H1 (cell line): Measurements from ENCODE around the gene AIF1. TPM values are rescaled to one million over a fixed set of nuclear protein-coding genes. Genes with fewer than 3 reads are reported as not detected.

ENCODE experiments used
- CTCF ChIA-PET: fragments of 300-600 bp; sonication (Branson Sonifier 250); formaldehyde crosslinking; loops from one replicate; lab custom pipeline; 2021; ENCODE audit not compliant: partially characterized antibody; lab: Charles Lee
- POLR2A ChIA-PET: fragments of 300-600 bp; sonication (Branson Sonifier 250); formaldehyde crosslinking; loops from one replicate; lab custom pipeline; 2021; ENCODE audit warnings: inconsistent platforms; ENCODE audit not compliant: partially characterized antibody; lab: Charles Lee
- DNase-seq, 2 experiments: peaks; one replicate each; pipeline versions ENCODE4 v3.0.0 to v3.0.0-alpha.2; 2010 to 2022; ENCODE audit warnings: low spot score in 2 of 2, low read depth in 1 of 2, mixed read lengths in 1 of 2
- FAIRE-seq: peaks from 2 replicates; lab custom pipeline; 2011; peaks lifted over from hg19 to GRCh38; lab: Jason Lieb, UNC
- H2AFZ ChIP-seq: 2 replicates; pipeline ENCODE4 v1.8.1; 2012; ENCODE audit warnings: low read length, inconsistent platforms
- H2AK5ac ChIP-seq: 2 replicates; pipeline ENCODE4 v1.6.1; 2013; ENCODE audit warnings: low read depth, low read length
- H2BK120ac ChIP-seq: replicated peaks from 2 replicates; pipeline ENCODE3; 2013; ENCODE audit warnings: low read depth, low read length, inconsistent platforms
- H2BK12ac ChIP-seq: 2 replicates; pipeline ENCODE4 v1.6.1; 2013; ENCODE audit warnings: low read depth, low read length
- H2BK15ac ChIP-seq: 2 replicates; pipeline ENCODE4 v1.6.1; 2013; ENCODE audit warnings: low read length
- H2BK20ac ChIP-seq: 2 replicates; pipeline ENCODE4 v1.6.1; 2013; ENCODE audit warnings: low read length
- H2BK5ac ChIP-seq: 2 replicates; pipeline ENCODE4 v1.6.1; 2013; ENCODE audit warnings: low read depth, low read length
- H3K14ac ChIP-seq: 2 replicates; pipeline ENCODE4 v1.6.1; 2013; ENCODE audit warnings: inconsistent platforms; ENCODE audit not compliant: insufficient read length
- H3K18ac ChIP-seq: 2 replicates; pipeline ENCODE4 v1.6.1; 2013; ENCODE audit warnings: low read length; ENCODE audit errors: extremely low read depth
- H3K23ac ChIP-seq: 2 replicates; pipeline ENCODE4 v1.6.1; 2013; ENCODE audit warnings: inconsistent platforms; ENCODE audit not compliant: insufficient read length
- H3K23me2 ChIP-seq: 2 replicates; pipeline ENCODE4 v1.6.1; 2013; ENCODE audit warnings: low read depth, low read length
- H3K27ac ChIP-seq: 2 replicates; pipeline ENCODE4 v1.6.1; 2011; ENCODE audit warnings: low read depth, low read length, inconsistent platforms
- H3K27me3 ChIP-seq, 4 experiments: replicated peaks in 1 of 4; 1 replicate in 1 of 4; 2 replicates in 3 of 4; pipeline versions ENCODE4 v1.6.1 to v1.8.1; 2011 to 2013; ENCODE audit warnings: low read length in 3 of 4, mild to moderate bottlenecking in 3 of 4, inconsistent platforms in 2 of 4, mixed read lengths in 2 of 4, moderate library complexity in 1 of 4; ENCODE audit not compliant: control insufficient read depth in 3 of 4, insufficient read depth in 3 of 4; ENCODE audit errors: extremely low read depth in 1 of 4
- H3K36me3 ChIP-seq, 4 experiments: 2 replicates each; pipeline versions ENCODE4 v1.6.1 to v1.8.1; 2011 to 2013; ENCODE audit warnings: mild to moderate bottlenecking in 4 of 4, low read length in 3 of 4, moderate library complexity in 2 of 4, control low read depth in 1 of 4, inconsistent platforms in 1 of 4; ENCODE audit not compliant: insufficient read depth in 4 of 4, control insufficient read depth in 2 of 4
- H3K4ac ChIP-seq: replicated peaks from 2 replicates; pipeline ENCODE3; 2013; ENCODE audit warnings: low read length, low read depth, mixed read lengths, inconsistent platforms; ENCODE audit not compliant: insufficient read length
- H3K4me1 ChIP-seq, 4 experiments: replicated peaks in 1 of 4; 1 replicate in 1 of 4; 2 replicates in 3 of 4; pipeline versions ENCODE4 v1.6.1 to v1.8.1; 2011 to 2013; ENCODE audit warnings: low read length in 3 of 4, inconsistent platforms in 2 of 4, mixed read lengths in 1 of 4; ENCODE audit not compliant: insufficient read depth in 4 of 4, control insufficient read depth in 3 of 4
- H3K4me2 ChIP-seq, 2 experiments: 2 replicates each; pipeline versions ENCODE4 v1.6.1 to v1.8.1; 2011 to 2013; ENCODE audit warnings: low read depth in 2 of 2, low read length in 2 of 2, control low read depth in 1 of 2, inconsistent platforms in 1 of 2, mild to moderate bottlenecking in 1 of 2; ENCODE audit not compliant: insufficient read depth in 1 of 2
- H3K4me3 ChIP-seq, 4 experiments: fragments of 200-600, 300-600 bp in 1 of 4; sonication (generic), shearing (Covaris generic), sonication (Bioruptor Twin) in 1 of 4; 2 replicates each; pipeline versions ENCODE4 v1.5.1 to v1.8.1; 2011 to 2016; ENCODE audit warnings: low read length in 4 of 4, low read depth in 3 of 4, control low read depth in 2 of 4, inconsistent platforms in 2 of 4, mild to moderate bottlenecking in 2 of 4, mixed read lengths in 1 of 4, moderate library complexity in 1 of 4; ENCODE audit not compliant: insufficient read depth in 2 of 4; ENCODE audit errors: extremely low read depth in 1 of 4
- H3K56ac ChIP-seq: replicated peaks from 2 replicates; pipeline ENCODE3; 2013; ENCODE audit warnings: low read depth, mild to moderate bottlenecking, mixed read lengths, low read length, inconsistent platforms; ENCODE audit not compliant: insufficient read length
- H3K79me1 ChIP-seq: 2 replicates; pipeline ENCODE4 v1.6.1; 2013; ENCODE audit warnings: low read depth, low read length, control low read depth
- H3K79me2 ChIP-seq, 2 experiments: 2 replicates each; pipeline versions ENCODE4 v1.6.1 to v1.8.1; 2012 to 2013; ENCODE audit warnings: low read length in 2 of 2, mild to moderate bottlenecking in 2 of 2, inconsistent platforms in 1 of 2; ENCODE audit not compliant: insufficient read depth in 2 of 2, control insufficient read depth in 1 of 2
- H3K9ac ChIP-seq, 4 experiments: replicated peaks in 1 of 4; 1 replicate in 1 of 4; 2 replicates in 3 of 4; pipeline versions ENCODE4 v1.6.1 to v1.8.1; 2011 to 2013; ENCODE audit warnings: low read depth in 3 of 4, low read length in 3 of 4, control low read depth in 2 of 4, mild to moderate bottlenecking in 2 of 4, moderate library complexity in 2 of 4, inconsistent platforms in 1 of 4; ENCODE audit errors: extremely low read depth in 1 of 4
- H3K9me3 ChIP-seq, 2 experiments: 2 replicates each; pipeline versions ENCODE4 v1.6.1 to v1.8.1; 2012 to 2013; ENCODE audit warnings: mild to moderate bottlenecking in 2 of 2, moderate library complexity in 2 of 2, control low read depth in 1 of 2, inconsistent platforms in 1 of 2, low read depth in 1 of 2, low read length in 1 of 2, mixed read lengths in 1 of 2; ENCODE audit not compliant: insufficient read depth in 2 of 2
- H4K20me1 ChIP-seq, 2 experiments: replicated peaks in 1 of 2; 2 replicates each; pipeline versions ENCODE3 to v1.8.1; 2011 to 2013; ENCODE audit warnings: inconsistent platforms in 2 of 2, low read length in 2 of 2, mild to moderate bottlenecking in 1 of 2; ENCODE audit not compliant: insufficient read depth in 2 of 2, control insufficient read depth in 1 of 2
- H4K5ac ChIP-seq: 2 replicates; pipeline ENCODE4 v1.6.1; 2013; ENCODE audit warnings: low read length, low read depth, mixed read lengths, inconsistent platforms; ENCODE audit not compliant: insufficient read length
- H4K8ac ChIP-seq: 2 replicates; pipeline ENCODE4 v1.8.0; 2013; ENCODE audit warnings: mild to moderate bottlenecking, moderate library complexity, low read length, inconsistent platforms; ENCODE audit not compliant: insufficient read depth; ENCODE audit errors: extremely low read depth
- H4K91ac ChIP-seq: replicated peaks from 2 replicates; pipeline ENCODE3; 2013; ENCODE audit warnings: low read length, mixed read lengths, inconsistent platforms; ENCODE audit not compliant: insufficient read length
- CHD2 ChIP-seq: IDR thresholded peaks from 2 replicates; pipeline ENCODE4 v1.6.1; 2012; ENCODE audit warnings: low read length, improper control_type of control experiment
- CTBP2 ChIP-seq: IDR thresholded peaks from 2 replicates; pipeline ENCODE4 v1.7.0; 2011; ENCODE audit warnings: borderline replicate concordance, mild to moderate bottlenecking, moderate library complexity, mixed read lengths, low read length; ENCODE audit not compliant: insufficient read depth, insufficient read length
- GTF2F1 ChIP-seq: IDR thresholded peaks from 2 replicates; pipeline ENCODE4 v1.6.1; 2012; ENCODE audit warnings: low read depth, low read length, improper control_type of control experiment, borderline replicate concordance
- KDM4A ChIP-seq: IDR thresholded peaks from one replicate; pipeline ENCODE4 v1.7.1; 2012; ENCODE audit warnings: low read depth, mild to moderate bottlenecking, moderate library complexity, low read length, inconsistent platforms; ENCODE audit not compliant: severe bottlenecking
- KDM5A ChIP-seq: fragments of 200-600 bp; IDR thresholded peaks from 2 replicates; pipeline ENCODE4 v1.7.1; 2012; ENCODE audit warnings: mild to moderate bottlenecking, low read length, inconsistent platforms, mixed read lengths
- POLR2A ChIP-seq, 2 experiments: IDR thresholded peaks; 1 replicate in 1 of 2; 2 replicates in 1 of 2; pipeline ENCODE4 v1.6.1; 2011; ENCODE audit warnings: low read depth in 2 of 2, low read length in 2 of 2, mild to moderate bottlenecking in 2 of 2; ENCODE audit errors: control extremely low read depth in 1 of 2
- RBBP5 ChIP-seq: IDR thresholded peaks from 2 replicates; pipeline ENCODE4 v1.7.1; 2012; ENCODE audit warnings: low read depth, mild to moderate bottlenecking, inconsistent platforms, low read length, moderate library complexity, borderline replicate concordance
- RXRA ChIP-seq: IDR thresholded peaks from 2 replicates; pipeline ENCODE4 v1.6.1; 2011; ENCODE audit warnings: low read depth, mild to moderate bottlenecking, low read length, moderate library complexity; ENCODE audit not compliant: insufficient read depth
- SUZ12 ChIP-seq: fragments of 200-600 bp; sonication (generic); IDR thresholded peaks from 2 replicates; pipeline ENCODE4 v1.6.1; 2012; ENCODE audit warnings: mild to moderate bottlenecking, inconsistent platforms, low read length, moderate library complexity, mixed read lengths
- TCF12 ChIP-seq: IDR thresholded peaks from 2 replicates; pipeline ENCODE4 v1.6.1; 2011; ENCODE audit warnings: low read depth, mild to moderate bottlenecking, low read length
- WGBS, 2 experiments: shearing (Covaris generic) in 1 of 2; methylation state at CpG; one replicate each; pipeline versions ENCODE4 v1.1.6 to v1.1.7; 2013 to 2015; ENCODE audit warnings: low lambda C conversion rate in 2 of 2, mixed read lengths in 2 of 2, inconsistent platforms in 1 of 2, low coverage in 1 of 2, missing lambda C conversion rate in 1 of 2; ENCODE audit not compliant: insufficient replicate concordance in 2 of 2, insufficient coverage in 1 of 2, insufficient read length in 1 of 2; ENCODE audit errors: extremely low coverage in 1 of 2, missing lambda C conversion rate in 1 of 2; 5-methylcytosine and 5-hydroxymethylcytosine counted together
- polyA plus RNA-seq, 7 experiments: library from polyadenylated mRNA; depleted of rRNA in 3 of 7; stranded (reverse) in 5 of 7; unstranded in 2 of 7; fragments of >200 nt in 5 of 7; fragments of 200-250 nt in 2 of 7; gene quantifications; 1 replicate in 5 of 7; 2 replicates in 1 of 7; 4 replicates in 1 of 7; pipeline versions ENCODE4 v1.2.1 to v1.2.3, GENCODE V29; 2011 to 2013; ENCODE audit warnings: missing spikeins in 2 of 7, mixed read lengths in 2 of 7
- total RNA-seq: library from RNA; stranded (reverse); fragmentation: NEBNext Ultra II Directional; extraction: Animal tissue kit (Norgen Biotek cat#: 25700); gene quantifications from 2 replicates; pipeline ENCODE4 v1.2.1, GENCODE V29; 2021

Gene AIF1
- total and polyA plus RNA-seq, 2 of the 8 experiments (the other 6 are each of a cell fraction or from before 2014, with no cell fraction given), result 6.3 to 9.8 TPM

DNA sequence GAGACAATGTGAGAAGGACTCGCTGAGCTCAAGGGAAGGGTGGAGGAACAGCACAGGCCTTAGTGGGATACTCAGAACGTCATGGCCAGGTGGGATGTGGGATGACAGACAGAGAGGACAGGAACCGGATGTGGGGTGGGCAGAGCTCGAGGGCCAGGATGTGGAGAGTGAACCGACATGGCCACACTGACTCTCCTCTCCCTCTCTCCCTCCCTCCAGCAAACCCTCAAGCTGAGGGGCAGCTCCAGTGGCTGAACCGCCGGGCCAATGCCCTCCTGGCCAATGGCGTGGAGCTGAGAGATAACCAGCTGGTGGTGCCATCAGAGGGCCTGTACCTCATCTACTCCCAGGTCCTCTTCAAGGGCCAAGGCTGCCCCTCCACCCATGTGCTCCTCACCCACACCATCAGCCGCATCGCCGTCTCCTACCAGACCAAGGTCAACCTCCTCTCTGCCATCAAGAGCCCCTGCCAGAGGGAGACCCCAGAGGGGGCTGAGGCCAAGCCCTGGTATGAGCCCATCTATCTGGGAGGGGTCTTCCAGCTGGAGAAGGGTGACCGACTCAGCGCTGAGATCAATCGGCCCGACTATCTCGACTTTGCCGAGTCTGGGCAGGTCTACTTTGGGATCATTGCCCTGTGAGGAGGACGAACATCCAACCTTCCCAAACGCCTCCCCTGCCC, 38.0 kb upstream of the AIF1 start:
- H2BK120ac ChIP-seq, result no peak overlapping the region
- H3K4ac ChIP-seq, result no peak overlapping the region
- H2BK5ac ChIP-seq, result no peak overlapping the region
- H4K8ac ChIP-seq, result no peak overlapping the region
- H2AK5ac ChIP-seq, result no peak overlapping the region
- DNase-seq (no peak), FAIRE-seq (no peak)
- no peaks in the 10 kb centered on the region for H3K79me2 ChIP-seq
- H3K79me1 ChIP-seq, result no peaks in the 10 kb centered on the region
- H2AFZ ChIP-seq, result no peak overlapping the region
- H3K23ac ChIP-seq, result no peak overlapping the region
- H3K27ac ChIP-seq, result no peak overlapping the region
- no peak overlapping the region for H3K18ac ChIP-seq
- WGBS, 2 experiments, result 87% methylated on average over 18 of the region's 19 CpGs; no CpG with 5 or more reads in 1 of the 2 experiments
- H3K9me3 ChIP-seq, result no peaks in the 10 kb centered on the region
- no peaks in the 10 kb centered on the region for H4K20me1 ChIP-seq
- no peak overlapping the region for H3K56ac ChIP-seq
- H3K27me3 ChIP-seq, result peaks cover 0 to 8% (median 7%) of the 10 kb centered on the region in 4 experiments; a peak in 5 of 7 replicates
- H3K4me1 ChIP-seq, result peaks cover 0 to 6% (median 5%) of the 10 kb centered on the region in 4 experiments; a peak in 6 of 7 replicates
- H3K4me2 ChIP-seq, result no peak overlapping the region
- H3K4me3 ChIP-seq, result no peak overlapping the region
- ChIA-PET CTCF (interaction anchor here (0.5 to 19.2 kb wide), 8 partner anchors 8 to 348 kb away, joined by 3 to 640 read pairs (median 11); partner anchors contain the start of genes ATP6V1G2, GPANK1, LST1 and LTB), POLR2A (interaction anchor here (0.8 to 12.2 kb wide), 12 partner anchors 10 to 75 kb away, joined by 3 to 110 read pairs (median 4); partner anchors contain the start of genes ATP6V1G2, DDX39B, MCCD1 and NFKBIL1)
- H4K5ac ChIP-seq, result no peak overlapping the region
- no peak overlapping the region for H2BK12ac ChIP-seq
- H3K36me3 ChIP-seq, result no peaks in the 10 kb centered on the region
- peaks cover 9% of the 10 kb centered on the region; the same call in 1 of the 2 replicates for H3K23me2 ChIP-seq
- H3K9ac ChIP-seq, result no peak overlapping the region
- H2BK15ac ChIP-seq, result no peak overlapping the region; the same call in 1 of the 2 replicates
- no peak overlapping the region for H3K14ac ChIP-seq
- H4K91ac ChIP-seq, result no peak overlapping the region
- H2BK20ac ChIP-seq, result no peak overlapping the region
- no peak for TF ChIP-seq RBBP5
- no peak for TF ChIP-seq GTF2F1
- no peak for TF ChIP-seq KDM5A
- no peak for TF ChIP-seq POLR2A (IDR thresholded peaks at IDR 0.05; ENCODE audit: control extremely low read depth in 1 of 2, low read depth in 2 of 2, low read length in 2 of 2)
- TF ChIP-seq RXRA, result no peak
- TF ChIP-seq CTBP2, result no peak
- no peak for TF ChIP-seq CHD2
- TF ChIP-seq SUZ12, result no peak
- TF ChIP-seq KDM4A, result no peak
- no peak for TF ChIP-seq TCF12
